H9 (cell line): ENCODE results near the gene DERL2. TPM values are rescaled to one million over a fixed set of nuclear protein-coding genes. Genes with fewer than 3 reads are reported as not detected.

Experiments
- DNase-seq: peaks from one replicate; pipeline ENCODE4 v3.0.0-alpha.2; 2017
- H2AFZ ChIP-seq: one replicate; pipeline ENCODE4 v1.6.1; 2013; ENCODE audit warnings: mild to moderate bottlenecking, low read length, control low read depth, moderate library complexity
- H2AK5ac ChIP-seq: 2 replicates; pipeline ENCODE4 v1.6.1; 2013; ENCODE audit warnings: low read length, control low read depth, mixed read lengths; ENCODE audit not compliant: insufficient read length
- H2BK120ac ChIP-seq: one replicate; pipeline ENCODE4 v1.6.1; 2013; ENCODE audit warnings: low read depth, mild to moderate bottlenecking, low read length, control low read depth, inconsistent platforms; ENCODE audit not compliant: poor library complexity, severe bottlenecking
- H2BK12ac ChIP-seq: 2 replicates; pipeline ENCODE4 v1.6.1; 2013; ENCODE audit warnings: low read length, control low read depth, mixed read lengths, low read depth; ENCODE audit not compliant: insufficient read length
- H2BK15ac ChIP-seq: 2 replicates; pipeline ENCODE4 v1.6.1; 2013; ENCODE audit warnings: low read depth, low read length, control low read depth
- H2BK20ac ChIP-seq: one replicate; pipeline ENCODE4 v1.6.1; 2013; ENCODE audit warnings: low read depth, mild to moderate bottlenecking, low read length, control low read depth, inconsistent platforms; ENCODE audit not compliant: poor library complexity, severe bottlenecking
- H2BK5ac ChIP-seq: 2 replicates; pipeline ENCODE4 v1.6.1; 2013; ENCODE audit warnings: low read length, control low read depth, mixed read lengths; ENCODE audit not compliant: insufficient read length
- H3K14ac ChIP-seq: 2 replicates; pipeline ENCODE4 v1.6.1; 2013; ENCODE audit warnings: low read length, control low read depth; ENCODE audit not compliant: insufficient read depth
- H3K18ac ChIP-seq: 2 replicates; pipeline ENCODE4 v1.6.1; 2013; ENCODE audit warnings: low read depth, mild to moderate bottlenecking, mixed read lengths, low read length, control low read depth; ENCODE audit not compliant: insufficient read length
- H3K23ac ChIP-seq: 2 replicates; pipeline ENCODE4 v1.6.1; 2013; ENCODE audit warnings: low read length, control low read depth, mixed read lengths, low read depth; ENCODE audit not compliant: insufficient read length
- H3K23me2 ChIP-seq: 2 replicates; pipeline ENCODE4 v1.6.1; 2013; ENCODE audit warnings: low read depth, mild to moderate bottlenecking, mixed read lengths, low read length, control low read depth; ENCODE audit not compliant: insufficient read length, poor library complexity, severe bottlenecking
- H3K27ac ChIP-seq: 2 replicates; pipeline ENCODE4 v1.5.1; 2013; ENCODE audit warnings: low read length, control low read depth, mixed read lengths, low read depth; ENCODE audit not compliant: insufficient read length
- H3K27me3 ChIP-seq: 2 replicates; pipeline ENCODE4 v1.6.1; 2013; ENCODE audit warnings: low read length, control low read depth, inconsistent platforms; ENCODE audit not compliant: insufficient read depth
- H3K4ac ChIP-seq: 2 replicates; pipeline ENCODE4 v1.6.1; 2013; ENCODE audit warnings: low read depth, mild to moderate bottlenecking, control low read depth, inconsistent platforms, low read length, moderate library complexity
- H3K4me1 ChIP-seq: 2 replicates; pipeline ENCODE4 v1.6.1; 2013; ENCODE audit warnings: low read length, control low read depth, inconsistent platforms; ENCODE audit not compliant: insufficient read depth
- H3K4me2 ChIP-seq: 2 replicates; pipeline ENCODE4 v1.6.1; 2013; ENCODE audit warnings: low read length, control low read depth, mixed read lengths; ENCODE audit not compliant: insufficient read length, insufficient read depth
- H3K56ac ChIP-seq: 2 replicates; pipeline ENCODE4 v1.6.1; 2013; ENCODE audit warnings: low read depth, mild to moderate bottlenecking, mixed read lengths, low read length, control low read depth; ENCODE audit not compliant: insufficient read length
- H3K79me1 ChIP-seq: 2 replicates; pipeline ENCODE4 v1.6.1; 2013; ENCODE audit warnings: low read depth, mild to moderate bottlenecking, moderate library complexity, low read length, control low read depth, inconsistent platforms; ENCODE audit not compliant: insufficient read depth, poor library complexity, severe bottlenecking
- H3K79me2 ChIP-seq: 2 replicates; pipeline ENCODE4 v1.6.1; 2013; ENCODE audit warnings: low read length, control low read depth, inconsistent platforms; ENCODE audit not compliant: insufficient read depth
- H3K9ac ChIP-seq: 2 replicates; pipeline ENCODE4 v1.6.1; 2013; ENCODE audit warnings: low read length, control low read depth, mixed read lengths; ENCODE audit not compliant: insufficient read length; ENCODE audit errors: extremely low read depth
- H3K9me3 ChIP-seq: one replicate; pipeline ENCODE4 v1.6.1; 2013; ENCODE audit warnings: low read depth, low read length, inconsistent platforms; ENCODE audit not compliant: control insufficient read depth
- H3T11ph ChIP-seq: one replicate; pipeline ENCODE4 v1.6.1; 2013; ENCODE audit warnings: mild to moderate bottlenecking, low read length, control low read depth, inconsistent platforms
- H4K20me1 ChIP-seq: one replicate; pipeline ENCODE4 v1.6.1; 2013; ENCODE audit not compliant: control insufficient read depth, insufficient read length, insufficient read depth
- H4K5ac ChIP-seq: 2 replicates; pipeline ENCODE4 v1.6.1; 2013; ENCODE audit warnings: low read depth, mild to moderate bottlenecking, mixed read lengths, low read length, control low read depth; ENCODE audit not compliant: insufficient read length
- H4K8ac ChIP-seq: replicated peaks from 2 replicates; pipeline ENCODE4 v1.6.1; 2013; ENCODE audit warnings: low read length, control low read depth, mixed read lengths, low read depth; ENCODE audit not compliant: insufficient read length
- H4K91ac ChIP-seq: 2 replicates; pipeline ENCODE4 v1.6.1; 2013; ENCODE audit warnings: low read depth, mild to moderate bottlenecking, moderate library complexity, mixed read lengths, low read length, control low read depth; ENCODE audit not compliant: insufficient read length
- H3K27ac Mint-ChIP-seq, 3 experiments: 2 replicates in 2 of 3; 3 replicates in 1 of 3; pipeline ENCODE4 v1.8.0; 2020 to 2021; ENCODE audit warnings: mixed read lengths in 3 of 3, mild to moderate bottlenecking in 1 of 3, moderate library complexity in 1 of 3
- H3K27me3 Mint-ChIP-seq: 2 replicates; pipeline ENCODE4 v1.8.0; 2021; ENCODE audit warnings: low read depth, mild to moderate bottlenecking, moderate library complexity, mixed read lengths
- H3K36me3 Mint-ChIP-seq, 3 experiments: 2 replicates in 2 of 3; 3 replicates in 1 of 3; pipeline ENCODE4 v1.8.0; 2020 to 2021; ENCODE audit warnings: low read depth in 3 of 3, mixed read lengths in 3 of 3; ENCODE audit not compliant: insufficient read depth in 1 of 3
- H3K4me1 Mint-ChIP-seq, 2 experiments: 2 replicates each; pipeline ENCODE4 v1.8.0; 2020; ENCODE audit warnings: mixed read lengths in 2 of 2
- H3K4me3 Mint-ChIP-seq, 2 experiments: 2 replicates in 1 of 2; 3 replicates in 1 of 2; pipeline ENCODE4 v1.8.0; 2020 to 2021; ENCODE audit warnings: mild to moderate bottlenecking in 2 of 2, mixed read lengths in 2 of 2, moderate library complexity in 1 of 2
- H3K9me3 Mint-ChIP-seq, 2 experiments: 2 replicates in 1 of 2; 3 replicates in 1 of 2; pipeline ENCODE4 v1.8.0; 2020; ENCODE audit warnings: mild to moderate bottlenecking in 2 of 2, mixed read lengths in 2 of 2, moderate library complexity in 1 of 2
- WGBS: extraction: QIAGEN DNeasy Blood & Tissue Kit; methylation state at CpG from one replicate; pipeline ENCODE4 v1.1.7; 2013; ENCODE audit warnings: missing lambda C conversion rate, low lambda C conversion rate, mixed read lengths; ENCODE audit not compliant: insufficient read length; ENCODE audit errors: extremely low coverage; 5-methylcytosine and 5-hydroxymethylcytosine counted together
- total RNA-seq: library from RNA; stranded (reverse); gene quantifications from 2 replicates; pipeline ENCODE4 v1.2.1, GENCODE V29; 2021
- TF ChIP-seq, protein P1 (sequence below): fragments of 200-600 bp; sonication (generic); conservative IDR thresholded peaks from 3 replicates; pipeline ENCODE4 v1.8.0; 2021; ENCODE audit warnings: antibody characterized with exemption, mild to moderate bottlenecking

The DERL2 gene
- total RNA-seq, 1 experiment from 2014 or later = 83.2 TPM

GRCh38 chr17:5513628-5514027 lies 27.6 kb upstream of the DERL2 start:
- no peak overlapping the region for H3K4ac ChIP-seq
- no peak overlapping the region for H3K9ac ChIP-seq
- no peaks in the 10 kb centered on the region for H3K27me3 ChIP-seq
- H3K9me3 ChIP-seq = no peaks in the 10 kb centered on the region
- no peaks in the 10 kb centered on the region for H3K4me1 ChIP-seq
- Mint-ChIP-seq H3K27ac (no peak overlapping the region), H3K9me3 (no peaks in the 10 kb centered on the region), H3K4me3 (no peak overlapping the region), H3K27me3 (peaks cover 20% of the 10 kb centered on the region), H3K4me1 (peaks cover 8% of the 10 kb centered on the region in 2 experiments), H3K36me3 (no peaks in the 10 kb centered on the region)
- H2BK15ac ChIP-seq = no peak overlapping the region
- no peak overlapping the region for H2AFZ ChIP-seq
- no peak overlapping the region for H3K27ac ChIP-seq
- no peak overlapping the region for H3K14ac ChIP-seq
- H2BK5ac ChIP-seq = no peak overlapping the region
- no peak overlapping the region for H3K56ac ChIP-seq
- no peak overlapping the region for H4K8ac ChIP-seq
- no peak overlapping the region for H3K18ac ChIP-seq
- no peak overlapping the region for H2AK5ac ChIP-seq
- no peak overlapping the region for H2BK12ac ChIP-seq
- H3K79me2 ChIP-seq = no peaks in the 10 kb centered on the region
- H3K23ac ChIP-seq = no peak overlapping the region
- WGBS = no CpG with 5 or more reads among the region's 7 CpGs
- H4K20me1 ChIP-seq = no peaks in the 10 kb centered on the region
- no peak for DNase-seq
- H4K5ac ChIP-seq = no peak overlapping the region
- no peak overlapping the region for H2BK120ac ChIP-seq
- H3K23me2 ChIP-seq = no peaks in the 10 kb centered on the region
- H3K79me1 ChIP-seq = no peaks in the 10 kb centered on the region
- no peak overlapping the region for H4K91ac ChIP-seq
- TF ChIP-seq, protein P1, sequence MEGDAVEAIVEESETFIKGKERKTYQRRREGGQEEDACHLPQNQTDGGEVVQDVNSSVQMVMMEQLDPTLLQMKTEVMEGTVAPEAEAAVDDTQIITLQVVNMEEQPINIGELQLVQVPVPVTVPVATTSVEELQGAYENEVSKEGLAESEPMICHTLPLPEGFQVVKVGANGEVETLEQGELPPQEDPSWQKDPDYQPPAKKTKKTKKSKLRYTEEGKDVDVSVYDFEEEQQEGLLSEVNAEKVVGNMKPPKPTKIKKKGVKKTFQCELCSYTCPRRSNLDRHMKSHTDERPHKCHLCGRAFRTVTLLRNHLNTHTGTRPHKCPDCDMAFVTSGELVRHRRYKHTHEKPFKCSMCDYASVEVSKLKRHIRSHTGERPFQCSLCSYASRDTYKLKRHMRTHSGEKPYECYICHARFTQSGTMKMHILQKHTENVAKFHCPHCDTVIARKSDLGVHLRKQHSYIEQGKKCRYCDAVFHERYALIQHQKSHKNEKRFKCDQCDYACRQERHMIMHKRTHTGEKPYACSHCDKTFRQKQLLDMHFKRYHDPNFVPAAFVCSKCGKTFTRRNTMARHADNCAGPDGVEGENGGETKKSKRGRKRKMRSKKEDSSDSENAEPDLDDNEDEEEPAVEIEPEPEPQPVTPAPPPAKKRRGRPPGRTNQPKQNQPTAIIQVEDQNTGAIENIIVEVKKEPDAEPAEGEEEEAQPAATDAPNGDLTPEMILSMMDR = no peak
- H3K4me2 ChIP-seq = no peak overlapping the region
- no peak overlapping the region for H3T11ph ChIP-seq
- H2BK20ac ChIP-seq = no peak overlapping the region
